Measurements from ENCODE around the gene STON2. TPM values are rescaled to one million over a fixed set of nuclear protein-coding genes. Genes with fewer than 3 reads are reported as not detected.

The STON2 gene
- total RNA-seq, 1 donor from 2014 or later: 66.8 TPM

DNA sequence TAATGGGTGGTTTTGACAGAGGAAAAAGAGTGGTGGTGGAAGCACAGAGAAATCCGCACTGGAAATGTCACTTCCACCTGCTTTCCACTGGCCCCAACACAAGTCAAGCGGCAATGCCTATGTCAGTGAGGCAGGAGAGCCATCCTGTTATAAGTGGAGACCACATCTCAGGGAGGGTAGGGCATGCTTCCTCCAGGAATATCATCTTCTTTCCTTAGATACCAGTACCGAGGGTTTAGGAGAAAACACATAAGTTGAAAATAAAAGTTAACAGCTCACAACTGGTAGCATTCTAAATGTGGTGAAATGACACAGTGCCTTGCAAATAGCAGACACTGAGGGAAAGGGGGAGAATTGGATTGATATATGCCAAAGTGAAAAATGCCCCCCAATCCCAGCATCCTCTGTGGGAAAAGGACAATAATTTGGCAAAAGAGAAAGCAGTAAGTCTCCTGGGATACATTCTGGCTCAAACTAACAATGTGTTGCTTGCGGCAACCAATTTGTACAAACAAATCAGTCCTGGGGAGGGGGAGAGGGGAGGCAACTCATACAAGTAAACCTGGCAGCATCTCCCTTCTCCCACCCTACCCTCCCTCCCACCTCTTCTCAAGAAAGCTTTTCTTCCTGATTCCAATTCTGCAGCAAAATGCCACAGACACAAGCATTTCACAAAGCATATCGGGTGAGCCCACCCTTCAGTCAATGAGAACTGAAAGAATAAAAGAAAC lies 57.1 kb downstream of the STON2 start:
- no peaks in the 10 kb centered on the region for H3K36me3 Mint-ChIP-seq (ENCODE audit: low read depth, unreplicated experiment)
- DNase-seq (ENCODE audit: low spot score): no peak
- TF ChIP-seq, protein P1, sequence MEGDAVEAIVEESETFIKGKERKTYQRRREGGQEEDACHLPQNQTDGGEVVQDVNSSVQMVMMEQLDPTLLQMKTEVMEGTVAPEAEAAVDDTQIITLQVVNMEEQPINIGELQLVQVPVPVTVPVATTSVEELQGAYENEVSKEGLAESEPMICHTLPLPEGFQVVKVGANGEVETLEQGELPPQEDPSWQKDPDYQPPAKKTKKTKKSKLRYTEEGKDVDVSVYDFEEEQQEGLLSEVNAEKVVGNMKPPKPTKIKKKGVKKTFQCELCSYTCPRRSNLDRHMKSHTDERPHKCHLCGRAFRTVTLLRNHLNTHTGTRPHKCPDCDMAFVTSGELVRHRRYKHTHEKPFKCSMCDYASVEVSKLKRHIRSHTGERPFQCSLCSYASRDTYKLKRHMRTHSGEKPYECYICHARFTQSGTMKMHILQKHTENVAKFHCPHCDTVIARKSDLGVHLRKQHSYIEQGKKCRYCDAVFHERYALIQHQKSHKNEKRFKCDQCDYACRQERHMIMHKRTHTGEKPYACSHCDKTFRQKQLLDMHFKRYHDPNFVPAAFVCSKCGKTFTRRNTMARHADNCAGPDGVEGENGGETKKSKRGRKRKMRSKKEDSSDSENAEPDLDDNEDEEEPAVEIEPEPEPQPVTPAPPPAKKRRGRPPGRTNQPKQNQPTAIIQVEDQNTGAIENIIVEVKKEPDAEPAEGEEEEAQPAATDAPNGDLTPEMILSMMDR (IDR thresholded peaks at IDR 0.05; ENCODE audit: unreplicated experiment): no peak
- no peak overlapping the region for H3K4me3 Mint-ChIP-seq (ENCODE audit: unreplicated experiment)
- no peaks in the 10 kb centered on the region for H3K4me1 Mint-ChIP-seq (ENCODE audit: unreplicated experiment)
- H3K27me3 Mint-ChIP-seq (ENCODE audit: unreplicated experiment): no peaks in the 10 kb centered on the region
- H3K27ac Mint-ChIP-seq (ENCODE audit: unreplicated experiment): no peak overlapping the region
- no peaks in the 10 kb centered on the region for H3K9me3 Mint-ChIP-seq (ENCODE audit: unreplicated experiment)

DNA sequence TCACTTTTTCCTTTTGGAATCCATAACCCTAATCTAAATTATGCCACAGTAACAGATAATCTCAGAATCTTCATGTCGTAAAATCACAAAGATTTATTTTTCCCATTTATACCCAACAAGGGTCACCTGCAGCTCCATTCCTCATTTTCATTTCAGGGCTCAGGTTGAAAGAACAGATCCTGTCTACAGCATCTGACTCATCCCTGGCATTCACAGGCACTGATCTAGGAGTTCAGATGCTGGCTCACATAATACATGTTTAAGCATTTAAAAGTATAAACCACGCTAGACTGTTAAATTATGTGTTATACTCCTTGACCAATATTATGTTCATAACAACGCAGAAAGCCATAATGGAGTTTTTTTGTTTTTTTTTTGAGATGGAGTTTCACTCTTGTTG lies 58.3 kb downstream of the STON2 start:
- no peak overlapping the region for H3K4me3 Mint-ChIP-seq (ENCODE audit: unreplicated experiment)
- peaks cover under 1% of the 10 kb centered on the region for H3K36me3 Mint-ChIP-seq (ENCODE audit: low read depth, unreplicated experiment)
- no peak overlapping the region for H3K27ac Mint-ChIP-seq (ENCODE audit: unreplicated experiment)
- H3K27me3 Mint-ChIP-seq (ENCODE audit: unreplicated experiment): no peaks in the 10 kb centered on the region
- H3K9me3 Mint-ChIP-seq (ENCODE audit: unreplicated experiment): no peaks in the 10 kb centered on the region
- DNase-seq (ENCODE audit: low spot score): no peak
- TF ChIP-seq, protein P1 (IDR thresholded peaks at IDR 0.05; ENCODE audit: unreplicated experiment): no peak
- H3K4me1 Mint-ChIP-seq (ENCODE audit: unreplicated experiment): no peaks in the 10 kb centered on the region

DNA sequence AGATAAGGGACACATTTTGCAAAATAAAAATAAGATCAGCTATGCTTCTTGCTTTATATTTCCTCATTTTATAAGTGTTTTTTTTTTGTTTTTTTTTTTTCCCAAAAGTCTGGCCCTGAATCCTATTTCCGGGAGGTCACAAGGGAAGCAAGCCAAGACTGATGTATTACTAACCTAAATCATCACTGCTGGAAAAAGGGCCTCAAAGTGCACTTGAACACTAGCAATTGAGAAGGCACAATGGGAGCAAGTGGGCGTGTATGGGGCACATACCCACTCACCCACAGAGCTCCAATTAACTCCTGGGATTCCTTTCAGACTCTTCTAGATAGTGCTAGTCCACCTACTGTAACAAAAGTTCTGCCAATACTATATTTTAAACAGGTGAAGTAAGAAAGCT lies 58.8 kb downstream of the STON2 start:
- Mint-ChIP-seq H3K4me1 (ENCODE audit: unreplicated experiment) (no peaks in the 10 kb centered on the region), H3K27me3 (ENCODE audit: unreplicated experiment) (no peaks in the 10 kb centered on the region), H3K27ac (ENCODE audit: unreplicated experiment) (no peak overlapping the region), H3K36me3 (ENCODE audit: low read depth, unreplicated experiment) (peaks cover 3% of the 10 kb centered on the region), H3K9me3 (ENCODE audit: unreplicated experiment) (no peaks in the 10 kb centered on the region), H3K4me3 (ENCODE audit: unreplicated experiment) (no peak overlapping the region)
- DNase-seq (ENCODE audit: low spot score): no peak
- TF ChIP-seq, protein P1 (IDR thresholded peaks at IDR 0.05; ENCODE audit: unreplicated experiment): no peak

DNA sequence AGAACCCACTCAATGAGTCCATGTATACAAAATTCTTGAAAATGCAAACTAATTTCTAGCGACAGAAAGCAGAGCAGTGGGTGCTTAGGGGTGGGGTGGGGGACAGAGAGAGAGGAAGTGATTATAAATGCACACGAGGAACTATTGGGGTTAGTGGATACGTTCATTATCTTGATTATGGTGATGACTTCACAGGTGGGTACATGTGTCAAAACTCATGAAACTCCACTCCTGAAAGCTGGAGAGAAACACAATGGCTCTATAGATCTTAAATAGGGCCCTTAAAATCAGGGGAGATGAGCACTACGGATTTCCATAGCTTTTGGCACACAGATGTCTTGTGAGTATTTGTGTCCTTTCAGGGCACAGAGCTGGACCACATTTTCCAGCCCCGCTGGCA lies 59.9 kb downstream of the STON2 start:
- H3K27ac Mint-ChIP-seq (ENCODE audit: unreplicated experiment): no peak overlapping the region
- peaks cover 3% of the 10 kb centered on the region for H3K36me3 Mint-ChIP-seq (ENCODE audit: low read depth, unreplicated experiment)
- TF ChIP-seq, protein P1 (IDR thresholded peaks at IDR 0.05; ENCODE audit: unreplicated experiment): no peak
- no peak overlapping the region for H3K4me3 Mint-ChIP-seq (ENCODE audit: unreplicated experiment)
- H3K27me3 Mint-ChIP-seq (ENCODE audit: unreplicated experiment): no peaks in the 10 kb centered on the region
- H3K4me1 Mint-ChIP-seq (ENCODE audit: unreplicated experiment): peaks cover 5% of the 10 kb centered on the region
- no peak for DNase-seq (ENCODE audit: low spot score)
- no peaks in the 10 kb centered on the region for H3K9me3 Mint-ChIP-seq (ENCODE audit: unreplicated experiment)

DNA sequence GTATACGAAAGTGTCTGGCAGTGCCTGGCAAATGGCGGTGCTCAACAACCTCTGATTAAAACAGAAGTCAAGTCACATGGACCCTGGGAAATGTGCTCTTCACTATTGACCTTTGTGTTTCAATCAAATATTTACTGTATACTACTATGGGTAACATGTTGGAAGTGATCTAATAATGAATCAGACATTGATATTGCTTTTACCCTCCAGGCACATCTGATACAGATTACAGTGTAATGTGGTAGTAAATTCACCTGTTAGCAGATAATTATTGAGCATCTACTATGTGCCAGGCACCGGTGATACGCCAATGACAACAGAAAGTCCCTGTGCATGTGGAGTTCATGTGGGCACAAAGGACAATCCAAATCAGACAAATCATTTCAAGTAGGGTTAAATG lies 63.1 kb downstream of the STON2 start:
- Mint-ChIP-seq H3K9me3 (ENCODE audit: unreplicated experiment) (no peaks in the 10 kb centered on the region), H3K27ac (ENCODE audit: unreplicated experiment) (no peak overlapping the region), H3K4me3 (ENCODE audit: unreplicated experiment) (no peak overlapping the region), H3K4me1 (ENCODE audit: unreplicated experiment) (peaks cover 8% of the 10 kb centered on the region), H3K27me3 (ENCODE audit: unreplicated experiment) (no peaks in the 10 kb centered on the region), H3K36me3 (ENCODE audit: low read depth, unreplicated experiment) (peaks cover 3% of the 10 kb centered on the region)
- no peak for DNase-seq (ENCODE audit: low spot score)
- TF ChIP-seq, protein P1 (IDR thresholded peaks at IDR 0.05; ENCODE audit: unreplicated experiment): no peak

Data from endothelial cell (in vitro differentiated cells).